Measurements from ENCODE around the gene CHCHD6.

The CHCHD6 gene

GRCh38 chr3:126706631-126707030, 2.6 kb downstream of the CHCHD6 start:
- Histone ChIP-seq H3K4me1 (ENCODE audit: insufficient read depth, low read length) (peaks cover 6% of the 10 kb centered on the region; the same call in 1 of the 2 replicates), H3K9me3 (ENCODE audit: control insufficient read depth, insufficient read depth, low read length) (no peaks in the 10 kb centered on the region), H3K36me3 (ENCODE audit: insufficient read depth, low read length) (no peaks in the 10 kb centered on the region), H3K9ac (ENCODE audit: low read depth, low read length) (no peak overlapping the region)

- H3K9ac ChIP-seq (ENCODE audit: low read depth, low read length) = no peak overlapping the region
- H3K9me3 ChIP-seq (ENCODE audit: control insufficient read depth, insufficient read depth, low read length) = no peaks in the 10 kb centered on the region
- no peaks in the 10 kb centered on the region for H3K36me3 ChIP-seq (ENCODE audit: insufficient read depth, low read length)
- no peaks in the 10 kb centered on the region for H3K4me1 ChIP-seq (ENCODE audit: insufficient read depth, low read length)
Measured at GRCh38 chr3:126711121-126711760, 7.2 kb downstream of the CHCHD6 start.

- Histone ChIP-seq H3K36me3 (ENCODE audit: insufficient read depth, low read length) (no peaks in the 10 kb centered on the region), H3K4me1 (ENCODE audit: insufficient read depth, low read length) (no peaks in the 10 kb centered on the region), H3K9ac (ENCODE audit: low read depth, low read length) (no peak overlapping the region), H3K9me3 (ENCODE audit: control insufficient read depth, insufficient read depth, low read length) (no peaks in the 10 kb centered on the region)
Measured at GRCh38 chr3:126713199-126713598, 9.2 kb downstream of the CHCHD6 start.

GRCh38 chr3:126714276-126714900, 10.3 kb downstream of the CHCHD6 start:
- no peak overlapping the region for H3K9ac ChIP-seq (ENCODE audit: low read depth, low read length)
- H3K4me1 ChIP-seq (ENCODE audit: insufficient read depth, low read length) = no peaks in the 10 kb centered on the region
- H3K9me3 ChIP-seq (ENCODE audit: control insufficient read depth, insufficient read depth, low read length) = no peaks in the 10 kb centered on the region
- H3K36me3 ChIP-seq (ENCODE audit: insufficient read depth, low read length) = no peaks in the 10 kb centered on the region

GRCh38 chr3:126714921-126715320, 10.9 kb downstream of the CHCHD6 start:
- H3K4me1 ChIP-seq (ENCODE audit: insufficient read depth, low read length) = no peaks in the 10 kb centered on the region
- no peaks in the 10 kb centered on the region for H3K9me3 ChIP-seq (ENCODE audit: control insufficient read depth, insufficient read depth, low read length)
- no peaks in the 10 kb centered on the region for H3K36me3 ChIP-seq (ENCODE audit: insufficient read depth, low read length)
- H3K9ac ChIP-seq (ENCODE audit: low read depth, low read length) = no peak overlapping the region

GRCh38 chr3:126715432-126715831, 11.4 kb downstream of the CHCHD6 start:
- H3K4me1 ChIP-seq (ENCODE audit: insufficient read depth, low read length) = no peaks in the 10 kb centered on the region
- no peaks in the 10 kb centered on the region for H3K36me3 ChIP-seq (ENCODE audit: insufficient read depth, low read length)
- H3K9ac ChIP-seq (ENCODE audit: low read depth, low read length) = no peak overlapping the region
- H3K9me3 ChIP-seq (ENCODE audit: control insufficient read depth, insufficient read depth, low read length) = no peaks in the 10 kb centered on the region

GRCh38 chr3:126716057-126716456, 12.0 kb downstream of the CHCHD6 start:
- H3K9ac ChIP-seq (ENCODE audit: low read depth, low read length) = no peak overlapping the region
- H3K4me1 ChIP-seq (ENCODE audit: insufficient read depth, low read length) = no peaks in the 10 kb centered on the region
- H3K9me3 ChIP-seq (ENCODE audit: control insufficient read depth, insufficient read depth, low read length) = no peaks in the 10 kb centered on the region
- H3K36me3 ChIP-seq (ENCODE audit: insufficient read depth, low read length) = no peaks in the 10 kb centered on the region

GRCh38 chr3:126718561-126719445, 14.8 kb downstream of the CHCHD6 start:
- Histone ChIP-seq H3K36me3 (ENCODE audit: insufficient read depth, low read length) (no peaks in the 10 kb centered on the region), H3K9ac (ENCODE audit: low read depth, low read length) (no peak overlapping the region), H3K9me3 (ENCODE audit: control insufficient read depth, insufficient read depth, low read length) (no peaks in the 10 kb centered on the region), H3K4me1 (ENCODE audit: insufficient read depth, low read length) (no peaks in the 10 kb centered on the region)

GRCh38 chr3:126720596-126720995, 16.6 kb downstream of the CHCHD6 start:
- H3K9ac ChIP-seq (ENCODE audit: low read depth, low read length) = no peak overlapping the region
- no peaks in the 10 kb centered on the region for H3K4me1 ChIP-seq (ENCODE audit: insufficient read depth, low read length)
- no peaks in the 10 kb centered on the region for H3K36me3 ChIP-seq (ENCODE audit: insufficient read depth, low read length)
- H3K9me3 ChIP-seq (ENCODE audit: control insufficient read depth, insufficient read depth, low read length) = peaks cover 3% of the 10 kb centered on the region; the same call in 1 of the 2 replicates

GRCh38 chr3:126721246-126721645, 17.2 kb downstream of the CHCHD6 start:
- Histone ChIP-seq H3K9ac (ENCODE audit: low read depth, low read length) (no peak overlapping the region), H3K36me3 (ENCODE audit: insufficient read depth, low read length) (no peaks in the 10 kb centered on the region), H3K4me1 (ENCODE audit: insufficient read depth, low read length) (no peaks in the 10 kb centered on the region), H3K9me3 (ENCODE audit: control insufficient read depth, insufficient read depth, low read length) (peaks cover 3% of the 10 kb centered on the region; the same call in 1 of the 2 replicates)

- Histone ChIP-seq H3K36me3 (ENCODE audit: insufficient read depth, low read length) (no peaks in the 10 kb centered on the region), H3K9me3 (ENCODE audit: control insufficient read depth, insufficient read depth, low read length) (peaks cover 3% of the 10 kb centered on the region; the same call in 1 of the 2 replicates), H3K4me1 (ENCODE audit: insufficient read depth, low read length) (no peaks in the 10 kb centered on the region), H3K9ac (ENCODE audit: low read depth, low read length) (no peak overlapping the region)
Measured at GRCh38 chr3:126723237-126723636, 19.2 kb downstream of the CHCHD6 start.

GRCh38 chr3:126723801-126724200, 19.8 kb downstream of the CHCHD6 start:
- H3K9me3 ChIP-seq (ENCODE audit: control insufficient read depth, insufficient read depth, low read length) = peaks cover 3% of the 10 kb centered on the region; the same call in 1 of the 2 replicates
- no peaks in the 10 kb centered on the region for H3K36me3 ChIP-seq (ENCODE audit: insufficient read depth, low read length)
- no peaks in the 10 kb centered on the region for H3K4me1 ChIP-seq (ENCODE audit: insufficient read depth, low read length)
- no peak overlapping the region for H3K9ac ChIP-seq (ENCODE audit: low read depth, low read length)

- Histone ChIP-seq H3K9ac (ENCODE audit: low read depth, low read length) (no peak overlapping the region), H3K9me3 (ENCODE audit: control insufficient read depth, insufficient read depth, low read length) (peaks cover 3% of the 10 kb centered on the region; the same call in 1 of the 2 replicates), H3K4me1 (ENCODE audit: insufficient read depth, low read length) (no peaks in the 10 kb centered on the region), H3K36me3 (ENCODE audit: insufficient read depth, low read length) (no peaks in the 10 kb centered on the region)
Measured at GRCh38 chr3:126728680-126729079, 24.6 kb downstream of the CHCHD6 start.

- Histone ChIP-seq H3K36me3 (ENCODE audit: insufficient read depth, low read length) (no peaks in the 10 kb centered on the region; the same call in 1 of the 2 replicates), H3K9ac (ENCODE audit: low read depth, low read length) (no peak overlapping the region), H3K4me1 (ENCODE audit: insufficient read depth, low read length) (no peaks in the 10 kb centered on the region)
Measured at GRCh38 chr3:126730376-126730775, 26.3 kb downstream of the CHCHD6 start.

More at GRCh38 chr3:126730376-126730775, 26.3 kb downstream of the CHCHD6 start:
- no peaks in the 10 kb centered on the region; the same call in 1 of the 2 replicates for H3K9me3 ChIP-seq (ENCODE audit: control insufficient read depth, insufficient read depth, low read length)
